Thyroid gland (tissue), 4 donors: ENCODE results near the gene FAM120A. TPM values are rescaled to one million over a fixed set of nuclear protein-coding genes. Genes with fewer than 3 reads are reported as not detected.
A peak's percentile ranks its signal among the peaks of the same experiment; 100 is the strongest.

ENCODE experiments used
- DNase-seq, 2 donors: peaks; one replicate each; pipeline ENCODE4 v3.0.0-alpha.2; 2019
- H3K27ac ChIP-seq, 3 donors: fragments of 200-600 bp; sonication (generic); 1 replicate in 2 of 3; 2 replicates in 1 of 3; pipeline ENCODE4 v1.5.1; 2016 to 2019; ENCODE audit warnings: mild to moderate bottlenecking in 1 of 3, moderate library complexity in 1 of 3
- H3K27me3 ChIP-seq: fragments of 200-600 bp; sonication (generic); one replicate; pipeline ENCODE4 v1.5.1; 2019
- H3K36me3 ChIP-seq, 2 donors: fragments of 200-600 bp; sonication (generic); one replicate each; pipeline ENCODE4 v1.5.1; 2016 to 2019
- H3K4me1 ChIP-seq, 2 donors: fragments of 200-600 bp; sonication (generic); one replicate each; pipeline ENCODE4 v1.5.1; 2017 to 2019
- H3K4me3 ChIP-seq, 3 donors: fragments of 200-600 bp; sonication (generic); replicated peaks in 1 of 3; 1 replicate in 2 of 3; 2 replicates in 1 of 3; pipeline ENCODE4 v1.5.1; 2016; ENCODE audit warnings: mild to moderate bottlenecking in 1 of 3
- H3K9me3 ChIP-seq: fragments of 200-600 bp; sonication (generic); one replicate; pipeline ENCODE4 v1.5.1; 2017
- POLR2A ChIP-seq, 2 donors: fragments of 450-650 bp; IDR thresholded peaks; one replicate each; pipeline ENCODE4 v1.6.1; 2017; ENCODE audit warnings: antibody characterized with exemption in 2 of 2, mild to moderate bottlenecking in 2 of 2, moderate library complexity in 1 of 2
- WGBS, 2 donors: methylation state at CpG; one replicate each; pipeline ENCODE4 v1.1.5; 2017; 5-methylcytosine and 5-hydroxymethylcytosine counted together
- intact Hi-C: fragments of 100-400 bp; cut with DNase I; formaldehyde crosslinking; loops from one replicate; pipeline ENCODE4 v1.15.1; 2023
- total RNA-seq, 4 donors: library from RNA; depleted of rRNA; stranded (reverse); fragments of >200 nt; gene quantifications; one replicate each; pipeline ENCODE4 v1.2.3, GENCODE V29; 2016
- TF ChIP-seq, protein P1 (sequence below), 6 experiments: fragments of 200-600 bp in 3 of 6; fragments of 450-650 bp in 3 of 6; sonication (generic) in 3 of 6; IDR thresholded peaks; one replicate each; pipeline ENCODE4 v1.5.1; 2016 to 2019; ENCODE audit warnings: antibody characterized with exemption in 6 of 6, mild to moderate bottlenecking in 2 of 6, inconsistent platforms in 1 of 6, moderate library complexity in 1 of 6

Gene FAM120A
- total RNA-seq, 4 donors from 2014 or later, result 78.1 to 118 (median 111) TPM

DNA sequence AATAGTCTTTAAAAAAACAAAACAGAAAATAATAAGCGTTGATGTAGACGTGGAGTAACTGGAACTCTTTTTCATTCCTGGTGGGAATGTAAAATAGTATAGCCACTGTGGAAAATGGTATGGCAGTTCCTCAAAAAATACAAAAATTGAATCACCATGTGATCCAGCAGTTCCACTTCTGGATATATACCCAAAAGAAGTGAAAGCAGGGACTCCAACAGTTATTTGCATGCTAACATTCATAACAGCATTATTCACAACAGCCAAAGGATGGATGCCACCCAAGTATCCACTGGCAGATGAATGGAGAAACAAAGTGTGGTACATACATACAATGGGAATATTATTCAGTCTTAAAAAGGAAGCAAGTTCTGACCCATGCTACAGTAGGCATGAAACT, 120.7 kb downstream of the FAM120A start:
- H3K9me3 ChIP-seq, result no peaks in the 10 kb centered on the region

GRCh38 chr9:93572636-93573515, 121.4 kb downstream of the FAM120A start:
- intact Hi-C loops, result no loop called here
- no peaks in the 10 kb centered on the region for H3K36me3 ChIP-seq
- 93 to 97% methylated on average over 7 to 8 of the region's 8 CpGs for WGBS, 2 donors

More for the DNA sequence above, 120.7 kb downstream of the FAM120A start:
- 84 to 91% methylated on average over 2 of the region's 2 CpGs for WGBS, 2 donors
- H3K4me3 ChIP-seq, result no peak overlapping the region
- no peaks in the 10 kb centered on the region for H3K36me3 ChIP-seq
- H3K4me1 ChIP-seq, result peaks cover 14 to 19% of the 10 kb centered on the region in 2 donors
- no peak for DNase-seq
- intact Hi-C loops, result no loop called here
- no peak overlapping the region for H3K27ac ChIP-seq
- H3K27me3 ChIP-seq, result no peaks in the 10 kb centered on the region
- TF ChIP-seq, protein P1, sequence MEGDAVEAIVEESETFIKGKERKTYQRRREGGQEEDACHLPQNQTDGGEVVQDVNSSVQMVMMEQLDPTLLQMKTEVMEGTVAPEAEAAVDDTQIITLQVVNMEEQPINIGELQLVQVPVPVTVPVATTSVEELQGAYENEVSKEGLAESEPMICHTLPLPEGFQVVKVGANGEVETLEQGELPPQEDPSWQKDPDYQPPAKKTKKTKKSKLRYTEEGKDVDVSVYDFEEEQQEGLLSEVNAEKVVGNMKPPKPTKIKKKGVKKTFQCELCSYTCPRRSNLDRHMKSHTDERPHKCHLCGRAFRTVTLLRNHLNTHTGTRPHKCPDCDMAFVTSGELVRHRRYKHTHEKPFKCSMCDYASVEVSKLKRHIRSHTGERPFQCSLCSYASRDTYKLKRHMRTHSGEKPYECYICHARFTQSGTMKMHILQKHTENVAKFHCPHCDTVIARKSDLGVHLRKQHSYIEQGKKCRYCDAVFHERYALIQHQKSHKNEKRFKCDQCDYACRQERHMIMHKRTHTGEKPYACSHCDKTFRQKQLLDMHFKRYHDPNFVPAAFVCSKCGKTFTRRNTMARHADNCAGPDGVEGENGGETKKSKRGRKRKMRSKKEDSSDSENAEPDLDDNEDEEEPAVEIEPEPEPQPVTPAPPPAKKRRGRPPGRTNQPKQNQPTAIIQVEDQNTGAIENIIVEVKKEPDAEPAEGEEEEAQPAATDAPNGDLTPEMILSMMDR (IDR thresholded peaks at IDR 0.05), result no peak
- no peak for TF ChIP-seq POLR2A (IDR thresholded peaks at IDR 0.05)

GRCh38 chr9:93573516-93573828, 122.0 kb downstream of the FAM120A start:
- H3K27me3 ChIP-seq, result no peaks in the 10 kb centered on the region
- H3K36me3 ChIP-seq, result no peaks in the 10 kb centered on the region
- 94 to 96% methylated on average over 3 of the region's 3 CpGs for WGBS, 2 donors
- DNase-seq, result no peak
- intact Hi-C loops, result no loop called here
- H3K4me1 ChIP-seq, result peaks cover 18 to 21% of the 10 kb centered on the region in 2 donors
- no peak overlapping the region for H3K27ac ChIP-seq
- no peak for TF ChIP-seq POLR2A (IDR thresholded peaks at IDR 0.05)
- TF ChIP-seq, protein P1 (IDR thresholded peaks at IDR 0.05), result no peak
- no peaks in the 10 kb centered on the region for H3K9me3 ChIP-seq
- H3K4me3 ChIP-seq, result no peak overlapping the region

More at GRCh38 chr9:93572636-93573515, 121.4 kb downstream of the FAM120A start:
- H3K27ac ChIP-seq, result no peak overlapping the region
- no peak overlapping the region for H3K4me3 ChIP-seq
- H3K4me1 ChIP-seq, result peaks cover 12 to 15% of the 10 kb centered on the region in 2 donors
- no peak for TF ChIP-seq POLR2A (IDR thresholded peaks at IDR 0.05)
- TF ChIP-seq, protein P1 (IDR thresholded peaks at IDR 0.05), result no peak
- no peak for DNase-seq
- no peaks in the 10 kb centered on the region for H3K27me3 ChIP-seq
- no peaks in the 10 kb centered on the region for H3K9me3 ChIP-seq

DNA sequence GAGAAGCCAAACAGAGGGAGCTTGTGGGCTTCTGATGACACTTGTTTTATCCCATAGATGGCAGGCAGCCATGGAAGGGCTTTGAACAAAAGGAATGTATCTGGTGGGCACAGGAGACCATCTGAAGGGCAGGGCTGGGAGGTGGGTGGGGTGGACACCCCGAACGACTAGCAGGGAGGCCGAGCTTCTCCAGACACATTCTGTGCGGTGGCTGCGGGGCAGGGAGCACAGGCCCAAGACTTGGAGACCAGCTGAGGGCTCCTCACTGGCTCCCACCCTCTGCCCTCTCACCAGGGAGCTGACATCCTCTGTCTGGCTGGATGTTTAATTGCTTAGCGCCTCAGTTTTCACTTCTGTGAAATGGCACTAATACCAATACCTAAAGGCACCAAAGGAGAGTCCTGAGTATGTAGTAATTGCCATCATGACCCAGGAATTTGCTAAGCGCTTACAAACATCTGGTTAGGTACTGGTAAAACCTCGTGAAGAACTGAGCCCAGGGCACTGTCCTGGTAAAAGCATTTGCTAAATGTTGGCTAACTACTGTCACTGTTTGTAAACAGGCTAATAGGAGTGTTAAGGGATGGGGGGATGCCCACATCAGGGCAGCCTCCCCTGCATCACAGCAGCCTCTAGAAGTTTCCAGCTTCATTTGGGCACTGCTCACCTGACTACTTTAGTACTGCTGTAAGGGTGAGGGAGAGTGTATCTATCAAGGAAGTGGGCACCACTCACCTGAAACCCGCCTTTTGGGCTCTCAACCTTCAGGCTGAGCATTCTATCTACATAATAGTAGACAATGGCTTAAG, 122.8 kb downstream of the FAM120A start:
- no peaks in the 10 kb centered on the region for H3K36me3 ChIP-seq
- 84 to 92% methylated on average over 9 of the region's 9 CpGs for WGBS, 2 donors
- intact Hi-C loops, result no loop called here
- H3K27ac ChIP-seq, result peak overlapping the region in 1 of 3 donors; percentile 92
- H3K9me3 ChIP-seq, result no peaks in the 10 kb centered on the region
- TF ChIP-seq, protein P1 (IDR thresholded peaks at IDR 0.05), result no peak
- no peak for TF ChIP-seq POLR2A (IDR thresholded peaks at IDR 0.05)
- peaks cover 24 to 27% of the 10 kb centered on the region in 2 donors for H3K4me1 ChIP-seq
- no peak overlapping the region for H3K4me3 ChIP-seq
- no peak for DNase-seq
- no peaks in the 10 kb centered on the region for H3K27me3 ChIP-seq
